HepG2 (cell line): ENCODE measurements around the gene TIPIN. TPM values are rescaled to one million over a fixed set of nuclear protein-coding genes. Genes with fewer than 3 reads are reported as not detected.

ENCODE experiments used
- ATF7 ChIP-seq, 2 experiments: fragments of 450-650 bp in 1 of 2; sonication (generic) in 1 of 2; formaldehyde crosslinking in 1 of 2; IDR thresholded peaks; 2 replicates each; pipeline versions ENCODE4 v1.4.0 to v1.6.1; 2016 to 2020; ENCODE audit warnings: antibody characterized with exemption in 1 of 2, mild to moderate bottlenecking in 1 of 2, missing genetic modification reagents in 1 of 2
- FOXA3 ChIP-seq: IDR thresholded peaks from 2 replicates; pipeline ENCODE4 v1.6.1; 2016; ENCODE audit warnings: missing genetic modification reagents, missing compliant biosample characterization
- IKZF4 ChIP-seq: sonication (generic); formaldehyde crosslinking; IDR thresholded peaks from 2 replicates; pipeline ENCODE4 v1.5.1; 2020; ENCODE audit warnings: borderline replicate concordance, mild to moderate bottlenecking, low read depth, missing genetic modification reagents; ENCODE audit errors: not compliant biosample characterization
- MXD4 ChIP-seq: IDR thresholded peaks from 2 replicates; pipeline ENCODE4 v1.6.1; 2016; ENCODE audit warnings: mild to moderate bottlenecking, missing biosample characterization, missing genetic modification reagents
- NCOA2 ChIP-seq: sonication (generic); formaldehyde crosslinking; IDR thresholded peaks from 2 replicates; pipeline ENCODE4 v1.8.0; 2022; ENCODE audit warnings: inconsistent platforms
- NFYC ChIP-seq: IDR thresholded peaks from 2 replicates; pipeline ENCODE4 v1.6.1; 2016; ENCODE audit warnings: missing genetic modification reagents, missing compliant biosample characterization
- PHF20 ChIP-seq: sonication (generic); formaldehyde crosslinking; IDR thresholded peaks from 2 replicates; pipeline ENCODE4 v1.5.0; 2020; ENCODE audit warnings: mild to moderate bottlenecking, missing genetic modification reagents
- PLRG1 ChIP-seq: fragments of 450-650 bp; conservative IDR thresholded peaks from 2 replicates; pipeline ENCODE4 v1.6.1; 2016
- POLR2A ChIP-seq, 2 experiments: IDR thresholded peaks; 2 replicates each; pipeline ENCODE4 v1.6.1; 2011; ENCODE audit warnings: low read depth in 2 of 2, low read length in 2 of 2, mild to moderate bottlenecking in 1 of 2, moderate library complexity in 1 of 2; ENCODE audit not compliant: insufficient read depth in 1 of 2
- ZNF138 ChIP-seq: sonication (generic); formaldehyde crosslinking; IDR thresholded peaks from 2 replicates; pipeline ENCODE4 v1.5.0; 2020; ENCODE audit warnings: mild to moderate bottlenecking, low read depth, missing genetic modification reagents
- ZNF556 ChIP-seq: sonication (generic); formaldehyde crosslinking; IDR thresholded peaks from 2 replicates; pipeline ENCODE4 v1.4.0; 2020; ENCODE audit warnings: mild to moderate bottlenecking, missing genetic modification reagents, borderline replicate concordance
- ZNF652 ChIP-seq: IDR thresholded peaks from 2 replicates; pipeline ENCODE4 v1.6.1; 2016; ENCODE audit warnings: low read depth, borderline replicate concordance
- ZNF709 ChIP-seq: sonication (generic); formaldehyde crosslinking; IDR thresholded peaks from 2 replicates; pipeline ENCODE4 v1.5.0; 2020; ENCODE audit warnings: mild to moderate bottlenecking, missing genetic modification reagents
- ZNF83 ChIP-seq: sonication (generic); formaldehyde crosslinking; IDR thresholded peaks from 2 replicates; pipeline ENCODE4 v1.4.0; 2020; ENCODE audit warnings: missing genetic modification reagents, mild to moderate bottlenecking, borderline replicate concordance
- ZNF878 ChIP-seq: sonication (generic); formaldehyde crosslinking; IDR thresholded peaks from 2 replicates; pipeline ENCODE4 v1.8.1; 2023; ENCODE audit warnings: mild to moderate bottlenecking, missing genetic modification reagents, moderate library complexity
- ZSCAN31 ChIP-seq: sonication (generic); formaldehyde crosslinking; IDR thresholded peaks from 2 replicates; pipeline ENCODE4 v1.5.0; 2020; ENCODE audit warnings: low read depth, mild to moderate bottlenecking, missing genetic modification reagents
- ZSCAN9 ChIP-seq: IDR thresholded peaks from 2 replicates; pipeline ENCODE4 v1.6.1; 2016; ENCODE audit warnings: borderline replicate concordance
- polyA plus RNA-seq, 8 experiments: library from polyadenylated mRNA; depleted of rRNA in 3 of 8; stranded (reverse) in 7 of 8; unstranded in 1 of 8; fragments of >200 nt; fragmentation: Illumina TruSeq in 4 of 8; extraction: Trizol in 4 of 8; gene quantifications; 2 replicates each; pipeline versions ENCODE4 v1.2.1 to v1.2.3, GENCODE V29; 2011 to 2016; ENCODE audit warnings: low read depth in 4 of 8, missing spikeins in 1 of 8, mixed read lengths in 1 of 8; ENCODE audit not compliant: insufficient read depth in 1 of 8
- total RNA-seq, 5 experiments: library from RNA; depleted of rRNA; stranded (reverse); fragments of >200 nt; fragmentation: Illumina TruSeq; extraction: Trizol; gene quantifications; 2 replicates each; pipeline ENCODE4 v1.2.3, GENCODE V29; 2016; ENCODE audit warnings: low read depth in 1 of 5
- TF ChIP-seq, protein P1 (sequence below): sonication (generic); formaldehyde crosslinking; IDR thresholded peaks from 2 replicates; pipeline ENCODE4 v1.4.0; 2020; ENCODE audit warnings: mild to moderate bottlenecking, missing genetic modification reagents
- TF ChIP-seq, protein P2 (sequence below): fragments of 450-650 bp; IDR thresholded peaks from 2 replicates; pipeline ENCODE4 v1.6.1; 2017
- TF ChIP-seq, protein P3 (sequence below): sonication (generic); formaldehyde crosslinking; IDR thresholded peaks from 2 replicates; pipeline ENCODE4 v1.5.0; 2020; ENCODE audit warnings: missing genetic modification reagents
- TF ChIP-seq, protein P4 (sequence below): sonication (generic); formaldehyde crosslinking; IDR thresholded peaks from 2 replicates; pipeline ENCODE4 v1.4.0; 2020; ENCODE audit warnings: mild to moderate bottlenecking, missing genetic modification reagents
- TF ChIP-seq, protein P5 (sequence below): sonication (generic); formaldehyde crosslinking; IDR thresholded peaks from 2 replicates; pipeline ENCODE4 v1.8.1; 2023; ENCODE audit warnings: mild to moderate bottlenecking, inconsistent platforms, moderate library complexity, missing genetic modification reagents, borderline replicate concordance
- TF ChIP-seq, protein P6 (sequence below): IDR thresholded peaks from 2 replicates; pipeline ENCODE4 v1.6.1; 2016; ENCODE audit warnings: low read depth, borderline replicate concordance

TIPIN gene
- total and polyA plus RNA-seq, 2 of the 13 experiments (the other 11 are each of a cell fraction or from before 2014, with no cell fraction given): 2.7 to 28.6 TPM

DNA sequence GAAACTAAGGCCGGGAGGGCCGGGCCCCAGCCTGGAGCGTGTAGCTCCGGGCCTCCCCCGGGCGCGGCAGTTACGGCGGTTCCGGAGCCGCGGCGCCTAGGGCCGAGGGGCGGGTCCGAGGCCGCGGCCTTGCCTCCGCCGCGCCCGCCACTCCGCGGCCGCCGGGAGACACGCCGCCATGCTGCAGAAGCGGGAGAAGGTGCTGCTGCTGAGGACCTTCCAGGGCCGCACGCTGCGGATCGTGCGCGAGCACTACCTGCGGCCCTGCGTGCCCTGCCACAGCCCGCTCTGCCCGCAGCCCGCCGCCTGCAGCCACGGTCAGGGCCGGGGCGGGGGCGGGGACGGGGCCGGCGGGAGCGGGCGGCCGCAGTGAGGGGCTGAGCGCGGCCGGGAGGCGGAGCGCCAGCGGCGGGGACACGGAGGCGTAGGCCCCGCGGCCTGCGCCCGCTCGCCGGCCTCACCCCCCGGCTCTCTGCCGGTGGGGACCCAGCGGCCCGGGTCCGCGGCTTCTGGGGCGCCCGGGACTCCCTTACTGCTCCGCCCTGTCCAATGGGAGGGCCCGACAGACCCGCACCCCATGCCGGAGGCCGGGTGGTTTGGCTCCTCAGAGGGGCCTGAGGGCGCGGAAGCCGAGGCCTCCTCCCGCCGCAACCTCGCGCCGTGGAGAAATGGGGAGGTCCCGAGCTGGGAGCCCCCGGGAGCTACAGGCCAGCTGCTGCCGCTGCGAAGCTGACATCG is 62.9 kb downstream of the TIPIN start, which contains the start of gene DIS3L (continued):
- TF ChIP-seq POLR2A (IDR thresholded peaks at IDR 0.05; ENCODE audit: insufficient read depth in 1 of 2, low read depth in 2 of 2, low read length in 2 of 2) (peak; percentile 54 to 85), ZNF556 (CRISPR knock-in tag) (no peak), ATF7 (IDR thresholded peaks at IDR 0.05) (no peak), ATF7 (CRISPR knock-in tag; IDR thresholded peaks at IDR 0.05) (no peak), NCOA2 (CRISPR knock-in tag) (no peak), ZNF83 (CRISPR knock-in tag) (0 out of 2 replicates have a peak, but pooled peaks have one; percentile 11), ZNF878 (CRISPR knock-in tag) (no peak), FOXA3 (CRISPR knock-in tag) (peak; percentile 17; the same call in 1 of the 2 replicates), ZSCAN31 (CRISPR knock-in tag) (peak; percentile 46), ZNF652 (CRISPR knock-in tag) (no peak), ZNF138 (CRISPR knock-in tag) (0 out of 2 replicates have a peak, but pooled peaks have one; percentile 67), PLRG1 (no peak), PHF20 (no peak; the same call in 1 of the 2 replicates), MXD4 (CRISPR knock-in tag) (0 out of 2 replicates have a peak, but pooled peaks have one; percentile 26), ZNF709 (CRISPR knock-in tag) (peak; percentile 50; the same call in 1 of the 2 replicates), IKZF4 (peak; percentile 90), NFYC (no peak), ZSCAN9 (CRISPR knock-in tag) (no peak)
- TF ChIP-seq, protein P1, sequence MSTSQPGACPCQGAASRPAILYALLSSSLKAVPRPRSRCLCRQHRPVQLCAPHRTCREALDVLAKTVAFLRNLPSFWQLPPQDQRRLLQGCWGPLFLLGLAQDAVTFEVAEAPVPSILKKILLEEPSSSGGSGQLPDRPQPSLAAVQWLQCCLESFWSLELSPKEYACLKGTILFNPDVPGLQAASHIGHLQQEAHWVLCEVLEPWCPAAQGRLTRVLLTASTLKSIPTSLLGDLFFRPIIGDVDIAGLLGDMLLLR (CRISPR knock-in tag): peak; percentile 22; the same call in 1 of the 2 replicates
- TF ChIP-seq, protein P2, sequence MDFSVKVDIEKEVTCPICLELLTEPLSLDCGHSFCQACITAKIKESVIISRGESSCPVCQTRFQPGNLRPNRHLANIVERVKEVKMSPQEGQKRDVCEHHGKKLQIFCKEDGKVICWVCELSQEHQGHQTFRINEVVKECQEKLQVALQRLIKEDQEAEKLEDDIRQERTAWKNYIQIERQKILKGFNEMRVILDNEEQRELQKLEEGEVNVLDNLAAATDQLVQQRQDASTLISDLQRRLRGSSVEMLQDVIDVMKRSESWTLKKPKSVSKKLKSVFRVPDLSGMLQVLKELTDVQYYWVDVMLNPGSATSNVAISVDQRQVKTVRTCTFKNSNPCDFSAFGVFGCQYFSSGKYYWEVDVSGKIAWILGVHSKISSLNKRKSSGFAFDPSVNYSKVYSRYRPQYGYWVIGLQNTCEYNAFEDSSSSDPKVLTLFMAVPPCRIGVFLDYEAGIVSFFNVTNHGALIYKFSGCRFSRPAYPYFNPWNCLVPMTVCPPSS: no peak
- TF ChIP-seq, protein P3, sequence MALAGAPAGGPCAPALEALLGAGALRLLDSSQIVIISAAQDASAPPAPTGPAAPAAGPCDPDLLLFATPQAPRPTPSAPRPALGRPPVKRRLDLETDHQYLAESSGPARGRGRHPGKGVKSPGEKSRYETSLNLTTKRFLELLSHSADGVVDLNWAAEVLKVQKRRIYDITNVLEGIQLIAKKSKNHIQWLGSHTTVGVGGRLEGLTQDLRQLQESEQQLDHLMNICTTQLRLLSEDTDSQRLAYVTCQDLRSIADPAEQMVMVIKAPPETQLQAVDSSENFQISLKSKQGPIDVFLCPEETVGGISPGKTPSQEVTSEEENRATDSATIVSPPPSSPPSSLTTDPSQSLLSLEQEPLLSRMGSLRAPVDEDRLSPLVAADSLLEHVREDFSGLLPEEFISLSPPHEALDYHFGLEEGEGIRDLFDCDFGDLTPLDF: no peak
- TF ChIP-seq, protein P4, sequence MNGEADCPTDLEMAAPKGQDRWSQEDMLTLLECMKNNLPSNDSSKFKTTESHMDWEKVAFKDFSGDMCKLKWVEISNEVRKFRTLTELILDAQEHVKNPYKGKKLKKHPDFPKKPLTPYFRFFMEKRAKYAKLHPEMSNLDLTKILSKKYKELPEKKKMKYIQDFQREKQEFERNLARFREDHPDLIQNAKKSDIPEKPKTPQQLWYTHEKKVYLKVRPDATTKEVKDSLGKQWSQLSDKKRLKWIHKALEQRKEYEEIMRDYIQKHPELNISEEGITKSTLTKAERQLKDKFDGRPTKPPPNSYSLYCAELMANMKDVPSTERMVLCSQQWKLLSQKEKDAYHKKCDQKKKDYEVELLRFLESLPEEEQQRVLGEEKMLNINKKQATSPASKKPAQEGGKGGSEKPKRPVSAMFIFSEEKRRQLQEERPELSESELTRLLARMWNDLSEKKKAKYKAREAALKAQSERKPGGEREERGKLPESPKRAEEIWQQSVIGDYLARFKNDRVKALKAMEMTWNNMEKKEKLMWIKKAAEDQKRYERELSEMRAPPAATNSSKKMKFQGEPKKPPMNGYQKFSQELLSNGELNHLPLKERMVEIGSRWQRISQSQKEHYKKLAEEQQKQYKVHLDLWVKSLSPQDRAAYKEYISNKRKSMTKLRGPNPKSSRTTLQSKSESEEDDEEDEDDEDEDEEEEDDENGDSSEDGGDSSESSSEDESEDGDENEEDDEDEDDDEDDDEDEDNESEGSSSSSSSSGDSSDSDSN (CRISPR knock-in tag): peak; percentile 94
- TF ChIP-seq, protein P5, sequence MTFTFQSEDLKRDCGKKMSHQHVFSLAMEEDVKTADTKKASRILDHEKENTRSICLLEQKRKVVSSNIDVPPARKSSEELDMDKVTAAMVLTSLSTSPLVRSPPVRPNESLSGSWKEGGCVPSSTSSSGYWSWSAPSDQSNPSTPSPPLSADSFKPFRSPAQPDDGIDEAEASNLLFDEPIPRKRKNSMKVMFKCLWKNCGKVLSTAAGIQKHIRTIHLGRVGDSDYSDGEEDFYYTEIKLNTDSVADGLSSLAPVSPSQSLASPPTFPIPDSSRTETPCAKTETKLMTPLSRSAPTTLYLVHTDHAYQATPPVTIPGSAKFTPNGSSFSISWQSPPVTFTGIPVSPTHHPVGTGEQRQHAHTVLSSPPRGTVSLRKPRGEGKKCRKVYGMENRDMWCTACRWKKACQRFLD (CRISPR knock-in tag): no peak
- TF ChIP-seq, protein P6, sequence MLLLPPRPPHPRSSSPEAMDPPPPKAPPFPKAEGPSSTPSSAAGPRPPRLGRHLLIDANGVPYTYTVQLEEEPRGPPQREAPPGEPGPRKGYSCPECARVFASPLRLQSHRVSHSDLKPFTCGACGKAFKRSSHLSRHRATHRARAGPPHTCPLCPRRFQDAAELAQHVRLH (CRISPR knock-in tag): no peak
